ENCODE measurements around the gene CTXND1. TPM values are rescaled to one million over a fixed set of nuclear protein-coding genes. Genes with fewer than 3 reads are reported as not detected.

CTXND1 gene
- polyA plus RNA-seq, 1 experiment = not detected

GRCh38 chr15:80171787-80172186 lies 80.2 kb downstream of the CTXND1 start:
- Histone ChIP-seq H3K27me3 (ENCODE audit: control insufficient read depth, insufficient read depth, low read length) (no peaks in the 10 kb centered on the region), H3K36me3 (ENCODE audit: control insufficient read depth, insufficient read depth, low read length) (peaks cover 6% of the 10 kb centered on the region), H3K4me3 (ENCODE audit: low read depth, low read length) (no peak overlapping the region)
- no peak for DNase-seq (ENCODE audit: low read depth)
- no peak for TF ChIP-seq CTCF (IDR thresholded peaks at IDR 0.05; ENCODE audit: insufficient read depth, low read depth, low read length)
- ChIA-PET POLR2A (no interaction called here), CTCF (interaction anchor here (1.0 to 3.3 kb wide), 7 partner anchors 9 to 304 kb away, joined by 3 to 38 read pairs (median 4); partner anchors contain the start of gene FAH)

GRCh38 chr15:80170596-80170995 lies 81.4 kb downstream of the CTXND1 start:
- Histone ChIP-seq H3K4me3 (ENCODE audit: low read depth, low read length) (no peak overlapping the region), H3K27me3 (ENCODE audit: control insufficient read depth, insufficient read depth, low read length) (no peaks in the 10 kb centered on the region), H3K36me3 (ENCODE audit: control insufficient read depth, insufficient read depth, low read length) (peaks cover 6% of the 10 kb centered on the region)
- no peak for TF ChIP-seq CTCF (IDR thresholded peaks at IDR 0.05; ENCODE audit: insufficient read depth, low read depth, low read length)
- ChIA-PET POLR2A (no interaction called here), CTCF (interaction anchor here (0.8 to 0.9 kb wide), 3 partner anchors 9 to 790 kb away, joined by 3 read pairs; no protein-coding TSS in a partner anchor)
- no peak for DNase-seq (ENCODE audit: low read depth)

GRCh38 chr15:80169768-80170357 lies 82.2 kb downstream of the CTXND1 start:
- DNase-seq (ENCODE audit: low read depth) = no peak
- CTCF ChIA-PET = interaction anchor here (0.8 to 0.9 kb wide), 3 partner anchors 9 to 789 kb away, joined by 3 read pairs; no protein-coding TSS in a partner anchor
- Histone ChIP-seq H3K4me3 (ENCODE audit: low read depth, low read length) (no peak overlapping the region), H3K36me3 (ENCODE audit: control insufficient read depth, insufficient read depth, low read length) (peaks cover 5% of the 10 kb centered on the region), H3K27me3 (ENCODE audit: control insufficient read depth, insufficient read depth, low read length) (no peaks in the 10 kb centered on the region)
- no peak for TF ChIP-seq CTCF (IDR thresholded peaks at IDR 0.05; ENCODE audit: insufficient read depth, low read depth, low read length)
- POLR2A ChIA-PET = no interaction called here

- H3K4me3 ChIP-seq (ENCODE audit: low read depth, low read length) = no peak overlapping the region
Observed at GRCh38 chr15:80168421-80168820, 83.6 kb downstream of the CTXND1 start.

GRCh38 chr15:80167936-80168335 lies 84.1 kb downstream of the CTXND1 start:
- H3K4me3 ChIP-seq (ENCODE audit: low read depth, low read length) = no peak overlapping the region
- no peak for TF ChIP-seq CTCF (IDR thresholded peaks at IDR 0.05; ENCODE audit: insufficient read depth, low read depth, low read length)
- no peak for DNase-seq (ENCODE audit: low read depth)
- CTCF ChIA-PET = no interaction called here
- no peaks in the 10 kb centered on the region for H3K27me3 ChIP-seq (ENCODE audit: control insufficient read depth, insufficient read depth, low read length)
- H3K36me3 ChIP-seq (ENCODE audit: control insufficient read depth, insufficient read depth, low read length) = peaks cover 5% of the 10 kb centered on the region
- POLR2A ChIA-PET = no interaction called here

More at GRCh38 chr15:80168421-80168820, 83.6 kb downstream of the CTXND1 start:
- no peak for TF ChIP-seq CTCF (IDR thresholded peaks at IDR 0.05; ENCODE audit: insufficient read depth, low read depth, low read length)
- no peak for DNase-seq (ENCODE audit: low read depth)
- H3K36me3 ChIP-seq (ENCODE audit: control insufficient read depth, insufficient read depth, low read length) = peaks cover 5% of the 10 kb centered on the region; the same call in 1 of the 2 replicates
- no peaks in the 10 kb centered on the region for H3K27me3 ChIP-seq (ENCODE audit: control insufficient read depth, insufficient read depth, low read length)
- ChIA-PET POLR2A (no interaction called here), CTCF (no interaction called here)
